SU-DHL-6 (cell line): ENCODE measurements around the gene C10orf105.

Source experiments
- H2AFZ ChIP-seq: fragments of 200-600 bp; sonication (generic); 2 replicates; pipeline ENCODE4 v1.6.1; 2014; ENCODE audit warnings: low read depth, mild to moderate bottlenecking, moderate library complexity, mixed read lengths, antibody characterized with exemption, low read length; ENCODE audit not compliant: severe bottlenecking
- H3F3A ChIP-seq: fragments of 200-600 bp; shearing (Covaris generic); 2 replicates; pipeline ENCODE4 v1.6.0; 2016; ENCODE audit warnings: antibody characterized with exemption, mild to moderate bottlenecking; ENCODE audit not compliant: insufficient read depth
- H3K27ac ChIP-seq: fragments of 200-600 bp; sonication (generic); 2 replicates; pipeline ENCODE4 v1.5.1; 2016; ENCODE audit warnings: low read depth, mild to moderate bottlenecking, low read length, moderate library complexity, mixed read lengths
- H3K27me3 ChIP-seq: fragments of 200-600 bp; sonication (generic), shearing (Covaris generic); 2 replicates; pipeline ENCODE4 v1.6.0; 2014; ENCODE audit warnings: mild to moderate bottlenecking, low read length
- H3K36me3 ChIP-seq: fragments of 200-600 bp; sonication (generic); 2 replicates; pipeline ENCODE4 v1.6.1; 2014; ENCODE audit warnings: mild to moderate bottlenecking, low read length, mixed read lengths
- H3K4me2 ChIP-seq: fragments of 300-600, 200-600 bp; shearing (Covaris generic), sonication (generic); 2 replicates; pipeline ENCODE4 v1.6.0; 2014; ENCODE audit warnings: low read length, low read depth, mild to moderate bottlenecking; ENCODE audit not compliant: poor library complexity, severe bottlenecking
- H3K4me3 ChIP-seq: fragments of 200-600 bp; sonication (generic); 2 replicates; pipeline ENCODE4 v1.5.1; 2014; ENCODE audit warnings: antibody characterized with exemption, low read length, mild to moderate bottlenecking, mixed read lengths; ENCODE audit not compliant: insufficient read depth, poor library complexity, severe bottlenecking
- H3K79me2 ChIP-seq: fragments of 200-600 bp; sonication (generic); 2 replicates; pipeline ENCODE4 v1.6.1; 2014; ENCODE audit warnings: mild to moderate bottlenecking, low read length, moderate library complexity; ENCODE audit not compliant: insufficient read depth
- H3K9ac ChIP-seq: fragments of 200-600 bp; sonication (generic); 2 replicates; pipeline ENCODE4 v1.7.0; 2014; ENCODE audit warnings: mild to moderate bottlenecking, low read length
- H3K9me2 ChIP-seq: fragments of 200-600 bp; sonication (generic); replicated peaks from 2 replicates; pipeline ENCODE4 v1.6.1; 2014; ENCODE audit warnings: low read length; ENCODE audit not compliant: insufficient read depth
- H3K9me3 ChIP-seq: fragments of 200-600 bp; sonication (generic); 2 replicates; pipeline ENCODE4 v1.6.1; 2014; ENCODE audit warnings: low read length, mixed read lengths; ENCODE audit not compliant: insufficient read depth
- H4K20me1 ChIP-seq: fragments of 200-600 bp; sonication (generic); 2 replicates; pipeline ENCODE4 v1.6.1; 2014; ENCODE audit warnings: low read depth, mild to moderate bottlenecking, antibody characterized with exemption, low read length, moderate library complexity, mixed read lengths
- CTCF ChIP-seq: fragments of 200-600 bp; sonication (generic); IDR thresholded peaks from one replicate; pipeline ENCODE4 v1.5.1; 2017; ENCODE audit warnings: antibody characterized with exemption, mild to moderate bottlenecking, low read length, moderate library complexity; ENCODE audit not compliant: insufficient read depth, poor library complexity, severe bottlenecking
- EZH2phosphoT487 ChIP-seq: fragments of 200-600 bp; sonication (generic), shearing (Covaris generic); conservative IDR thresholded peaks from 2 replicates; pipeline ENCODE4 v1.6.1; 2018; ENCODE audit warnings: mild to moderate bottlenecking, antibody characterized with exemption, low read length, moderate library complexity, mixed read lengths

C10orf105 gene

GRCh38 chr10:71667387-71667752, 52.2 kb downstream of the C10orf105 start:
- TF ChIP-seq EZH2phosphoT487 = no peak
- TF ChIP-seq CTCF = no peak
- Histone ChIP-seq H3F3A (no peaks in the 10 kb centered on the region), H3K27me3 (no peaks in the 10 kb centered on the region), H3K9ac (no peak overlapping the region), H2AFZ (no peak overlapping the region), H3K4me3 (no peak overlapping the region), H3K79me2 (no peaks in the 10 kb centered on the region), H3K4me2 (no peak overlapping the region), H3K27ac (no peak overlapping the region), H3K9me2 (no peaks in the 10 kb centered on the region), H4K20me1 (no peaks in the 10 kb centered on the region), H3K9me3 (no peaks in the 10 kb centered on the region), H3K36me3 (no peaks in the 10 kb centered on the region)

GRCh38 chr10:71666639-71667386, 52.8 kb downstream of the C10orf105 start:
- TF ChIP-seq EZH2phosphoT487 = no peak
- no peak for TF ChIP-seq CTCF
- no peaks in the 10 kb centered on the region for H3K27me3 ChIP-seq
- H3K4me2 ChIP-seq = no peak overlapping the region
- H3K27ac ChIP-seq = no peak overlapping the region
- no peak overlapping the region for H3K4me3 ChIP-seq
- no peaks in the 10 kb centered on the region for H3K9me3 ChIP-seq
- H3F3A ChIP-seq = no peaks in the 10 kb centered on the region
- H4K20me1 ChIP-seq = no peaks in the 10 kb centered on the region
- H3K9ac ChIP-seq = no peak overlapping the region
- H3K36me3 ChIP-seq = no peaks in the 10 kb centered on the region
- H2AFZ ChIP-seq = no peak overlapping the region
- no peaks in the 10 kb centered on the region for H3K79me2 ChIP-seq
- H3K9me2 ChIP-seq = no peaks in the 10 kb centered on the region

- TF ChIP-seq CTCF = no peak
- TF ChIP-seq EZH2phosphoT487 = no peak
- Histone ChIP-seq H3K9me2 (no peaks in the 10 kb centered on the region), H3K4me2 (no peak overlapping the region), H3K79me2 (no peaks in the 10 kb centered on the region), H3K9ac (no peak overlapping the region), H3K9me3 (no peaks in the 10 kb centered on the region), H3F3A (no peaks in the 10 kb centered on the region), H3K36me3 (no peaks in the 10 kb centered on the region), H4K20me1 (no peaks in the 10 kb centered on the region), H2AFZ (no peak overlapping the region), H3K4me3 (no peak overlapping the region), H3K27ac (no peak overlapping the region), H3K27me3 (no peaks in the 10 kb centered on the region)
Observed at GRCh38 chr10:71665456-71665855, 54.1 kb downstream of the C10orf105 start.
